RWPE2 (cell line): ENCODE results near the gene LOXL4.
A peak's percentile ranks its signal among the peaks of the same experiment; 100 is the strongest.

Experiments
- ATAC-seq: fragments of 200-7000 bp; cut with Tn5 transposase; 3 replicates; pipeline ENCODE4 v1.9.1; 2021; ENCODE audit warnings: low read depth
- DNase-seq: peaks from one replicate; pipeline ENCODE4 v3.0.0-alpha.2; 2020; ENCODE audit warnings: low spot score
- H3K27ac ChIP-seq: fragments of 450-650 bp; 2 replicates; pipeline ENCODE4 v1.5.1; 2017; ENCODE audit warnings: mild to moderate bottlenecking; ENCODE audit not compliant: poor library complexity, severe bottlenecking
- H3K27me3 ChIP-seq: fragments of 250-450 bp; sonication (Bioruptor Pico); 2 replicates; pipeline ENCODE4 v1.5.1; 2021; ENCODE audit warnings: mild to moderate bottlenecking, moderate library complexity; ENCODE audit not compliant: insufficient read depth, poor library complexity, severe bottlenecking
- H3K36me3 ChIP-seq: fragments of 250-450 bp; sonication (Bioruptor Pico); 2 replicates; pipeline ENCODE4 v1.5.1; 2020; ENCODE audit warnings: low read depth, mild to moderate bottlenecking, moderate library complexity
- H3K4me1 ChIP-seq: fragments of 250-450 bp; sonication (Bioruptor Pico); 2 replicates; pipeline ENCODE4 v1.5.1; 2021; ENCODE audit warnings: mild to moderate bottlenecking, moderate library complexity; ENCODE audit not compliant: insufficient read depth, poor library complexity, severe bottlenecking
- H3K4me3 ChIP-seq: fragments of 250-450 bp; sonication (Bioruptor Pico); 2 replicates; pipeline ENCODE4 v1.5.1; 2021; ENCODE audit warnings: mild to moderate bottlenecking, moderate library complexity; ENCODE audit not compliant: severe bottlenecking
- H3K9me3 ChIP-seq: fragments of 250-450 bp; sonication (Bioruptor Pico); 2 replicates; pipeline ENCODE4 v1.5.1; 2021; ENCODE audit warnings: mild to moderate bottlenecking, moderate library complexity; ENCODE audit not compliant: severe bottlenecking
- TF ChIP-seq, protein P1 (sequence below): fragments of 450-650 bp; IDR thresholded peaks from one replicate; pipeline ENCODE4 v1.5.1; 2017; ENCODE audit warnings: mild to moderate bottlenecking, moderate library complexity; ENCODE audit not compliant: poor library complexity, severe bottlenecking

LOXL4 gene

DNA sequence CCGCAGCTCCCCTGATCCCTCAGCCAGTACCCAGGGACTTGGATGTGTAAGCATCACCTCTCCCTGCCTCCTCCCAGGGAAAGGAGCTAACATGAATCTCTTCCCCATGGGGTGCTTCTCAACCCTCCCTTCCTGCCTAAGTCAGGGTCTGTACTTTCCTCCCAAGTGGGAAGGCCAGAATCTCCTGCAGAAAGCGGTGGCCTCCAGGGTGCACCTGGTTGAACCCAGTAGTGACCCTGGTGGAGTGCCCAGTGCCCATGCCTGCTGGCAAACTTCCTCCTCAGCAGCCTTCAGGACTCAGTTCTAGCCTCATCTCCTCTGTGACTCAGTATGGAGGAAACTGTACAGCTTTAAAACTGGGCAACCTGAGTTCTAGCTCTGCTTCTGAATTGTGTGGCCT is 2.8 kb upstream of the LOXL4 start:
- Histone ChIP-seq H3K4me3 (no peak overlapping the region), H3K9me3 (no peaks in the 10 kb centered on the region), H3K36me3 (no peaks in the 10 kb centered on the region), H3K27me3 (no peaks in the 10 kb centered on the region), H3K27ac (no peak overlapping the region), H3K4me1 (peaks cover 4% of the 10 kb centered on the region)
- ATAC-seq: no peak
- TF ChIP-seq, protein P1, sequence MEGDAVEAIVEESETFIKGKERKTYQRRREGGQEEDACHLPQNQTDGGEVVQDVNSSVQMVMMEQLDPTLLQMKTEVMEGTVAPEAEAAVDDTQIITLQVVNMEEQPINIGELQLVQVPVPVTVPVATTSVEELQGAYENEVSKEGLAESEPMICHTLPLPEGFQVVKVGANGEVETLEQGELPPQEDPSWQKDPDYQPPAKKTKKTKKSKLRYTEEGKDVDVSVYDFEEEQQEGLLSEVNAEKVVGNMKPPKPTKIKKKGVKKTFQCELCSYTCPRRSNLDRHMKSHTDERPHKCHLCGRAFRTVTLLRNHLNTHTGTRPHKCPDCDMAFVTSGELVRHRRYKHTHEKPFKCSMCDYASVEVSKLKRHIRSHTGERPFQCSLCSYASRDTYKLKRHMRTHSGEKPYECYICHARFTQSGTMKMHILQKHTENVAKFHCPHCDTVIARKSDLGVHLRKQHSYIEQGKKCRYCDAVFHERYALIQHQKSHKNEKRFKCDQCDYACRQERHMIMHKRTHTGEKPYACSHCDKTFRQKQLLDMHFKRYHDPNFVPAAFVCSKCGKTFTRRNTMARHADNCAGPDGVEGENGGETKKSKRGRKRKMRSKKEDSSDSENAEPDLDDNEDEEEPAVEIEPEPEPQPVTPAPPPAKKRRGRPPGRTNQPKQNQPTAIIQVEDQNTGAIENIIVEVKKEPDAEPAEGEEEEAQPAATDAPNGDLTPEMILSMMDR: no peak
- peak; percentile 21 for DNase-seq

DNA sequence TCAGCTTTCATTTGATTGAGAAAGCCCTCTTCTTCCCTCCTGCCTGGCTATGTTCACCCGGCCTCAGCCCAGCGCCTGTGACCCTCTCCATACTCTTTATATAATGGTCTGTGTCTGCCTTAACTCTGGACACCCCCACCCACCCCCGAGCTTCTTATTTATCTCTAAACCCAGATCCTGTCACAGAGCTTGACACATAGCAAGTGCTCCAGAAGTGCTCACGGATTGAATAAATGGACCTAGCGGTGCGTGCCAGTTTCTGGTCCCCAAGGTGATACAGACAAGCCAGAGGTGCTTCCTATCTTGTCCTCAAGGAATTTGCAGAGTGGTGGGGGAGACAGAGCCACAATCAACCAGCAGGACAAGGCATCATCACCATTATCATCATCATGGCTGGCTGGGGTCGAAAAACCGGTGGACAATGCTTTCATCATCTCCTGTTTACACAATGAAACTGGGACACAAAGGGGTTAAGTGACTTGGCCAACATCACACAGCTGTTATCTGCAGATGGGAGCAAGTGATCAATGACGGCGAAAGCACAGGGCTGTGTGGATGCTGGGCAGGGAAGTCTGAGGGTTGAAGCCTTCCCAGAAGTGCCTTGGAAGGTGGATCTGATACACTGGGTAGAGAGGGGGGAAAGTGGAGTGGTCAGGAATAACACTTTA is 2.2 kb upstream of the LOXL4 start:
- H3K4me3 ChIP-seq: no peak overlapping the region
- no peak for DNase-seq
- no peaks in the 10 kb centered on the region for H3K36me3 ChIP-seq
- peak overlapping the region; percentile 6 for H3K27ac ChIP-seq
- TF ChIP-seq, protein P1: no peak
- H3K9me3 ChIP-seq: no peaks in the 10 kb centered on the region
- no peaks in the 10 kb centered on the region for H3K27me3 ChIP-seq
- ATAC-seq: no peak
- H3K4me1 ChIP-seq: peaks cover 4% of the 10 kb centered on the region

DNA sequence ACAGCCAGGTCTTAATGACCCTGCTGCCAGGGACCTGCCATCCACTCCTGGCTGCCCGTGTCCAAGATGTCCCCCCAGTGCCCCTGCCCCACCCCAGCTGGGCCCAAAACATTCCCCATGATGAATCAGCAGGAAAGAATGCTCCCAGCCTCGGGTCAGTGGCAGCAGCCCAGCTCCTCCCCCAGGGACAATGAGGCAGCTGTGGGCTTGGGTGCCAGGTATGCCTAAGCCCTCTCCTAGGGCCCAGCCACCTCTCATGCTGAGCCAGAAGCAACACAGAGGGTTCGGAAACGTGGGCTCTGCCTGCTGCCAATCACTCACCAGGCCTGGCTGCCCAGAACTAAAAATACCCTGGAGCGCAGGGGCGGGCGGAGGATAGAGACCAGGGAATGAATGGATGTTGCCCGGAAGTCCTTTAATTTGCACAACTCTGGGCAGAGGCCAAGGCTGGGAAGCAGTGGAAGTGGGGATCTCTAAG is 1.5 kb upstream of the LOXL4 start:
- peaks cover 4% of the 10 kb centered on the region for H3K4me1 ChIP-seq
- ATAC-seq (peak; percentile 81), DNase-seq (no peak)
- no peak overlapping the region for H3K4me3 ChIP-seq
- H3K9me3 ChIP-seq: no peaks in the 10 kb centered on the region
- peak overlapping the region; percentile 6 for H3K27ac ChIP-seq
- TF ChIP-seq, protein P1: no peak
- no peaks in the 10 kb centered on the region for H3K27me3 ChIP-seq
- H3K36me3 ChIP-seq: no peaks in the 10 kb centered on the region

DNA sequence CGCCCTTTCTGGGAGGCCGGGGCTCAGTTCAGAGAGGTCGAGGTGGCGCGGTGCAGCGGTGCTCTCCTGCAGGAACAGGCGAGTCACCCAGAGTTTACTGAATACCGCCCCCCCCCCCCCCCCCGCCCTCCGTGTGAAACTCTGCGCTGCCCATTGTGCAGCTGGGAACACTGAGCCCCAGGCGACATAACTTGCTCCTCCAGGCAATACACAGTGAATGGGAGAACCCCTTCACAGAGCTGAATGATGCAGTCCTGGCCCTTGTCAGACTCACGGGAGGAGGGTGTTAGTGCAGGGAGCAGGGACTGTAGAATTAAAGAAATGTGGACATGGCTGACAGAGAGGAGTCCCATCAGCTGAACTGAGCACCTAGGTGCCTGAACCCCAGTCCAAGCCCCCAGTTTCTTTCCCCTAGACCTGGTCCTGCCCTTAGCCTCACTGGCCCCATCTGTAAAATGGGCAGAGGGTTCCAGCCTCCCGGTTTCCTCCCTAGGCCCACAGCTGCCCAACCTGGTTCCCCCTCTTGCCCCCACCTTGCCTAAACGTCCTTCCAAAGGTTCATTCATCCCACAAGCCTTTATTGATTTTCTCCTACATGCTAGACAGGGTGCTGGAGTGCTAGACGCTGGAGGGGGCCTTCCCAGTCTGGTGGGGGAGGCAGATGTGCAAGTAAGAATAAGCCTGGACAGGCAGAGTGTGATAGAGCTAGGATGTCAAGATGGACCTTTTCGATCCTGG is 869 bp upstream of the LOXL4 start:
- no peak overlapping the region for H3K27ac ChIP-seq
- ATAC-seq (peak; percentile 13), DNase-seq (no peak)
- no peak overlapping the region for H3K4me3 ChIP-seq
- TF ChIP-seq, protein P1: no peak
- no peaks in the 10 kb centered on the region for H3K27me3 ChIP-seq
- no peaks in the 10 kb centered on the region for H3K9me3 ChIP-seq
- peaks cover 4% of the 10 kb centered on the region for H3K4me1 ChIP-seq
- no peaks in the 10 kb centered on the region for H3K36me3 ChIP-seq
